HG03095 (cell line): ENCODE data around the gene ZFY.

ENCODE experiments used
- ATAC-seq: cut with Tn5 transposase; IDR thresholded peaks from one replicate; pipeline ENCODE4 v1.9.1; 2021; ENCODE audit warnings: moderate library complexity; ENCODE audit not compliant: unreplicated experiment

The ZFY gene

GRCh38 chrY:2934861-2935715 is at the start of gene ZFY:
ZFY (plus strand) TSS chrY:2935381; CDS start chrY:2953937, 18,556 bp downstream.
- no peak for ATAC-seq

DNA sequence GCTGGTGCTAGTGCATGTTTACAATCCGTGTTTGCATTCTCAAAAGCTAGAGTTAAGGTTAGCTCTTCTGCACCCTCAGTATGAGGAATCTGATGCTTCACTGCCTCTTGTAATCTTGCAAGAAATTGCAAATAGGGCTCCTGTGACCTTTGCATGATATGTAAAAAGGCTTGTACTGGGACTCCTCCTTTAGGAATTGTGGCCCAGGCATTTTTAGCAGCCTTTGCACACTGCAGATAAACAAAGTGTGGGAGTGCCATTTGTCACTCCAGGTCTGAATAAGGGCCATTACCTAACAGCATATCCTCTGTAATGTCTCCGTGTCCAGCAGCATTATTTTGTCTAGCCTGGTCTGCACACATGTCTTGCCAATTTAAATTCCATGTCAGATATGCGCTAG is 49.3 kb upstream of the ZFY start:
- no peak for ATAC-seq

- ATAC-seq: no peak
Measured at GRCh38 chrY:2887386-2887785, 47.8 kb upstream of the ZFY start.

GRCh38 chrY:2887955-2888354 is 47.2 kb upstream of the ZFY start:
- no peak for ATAC-seq

- no peak for ATAC-seq
Measured at GRCh38 chrY:2893471-2893870, 41.7 kb upstream of the ZFY start.

DNA sequence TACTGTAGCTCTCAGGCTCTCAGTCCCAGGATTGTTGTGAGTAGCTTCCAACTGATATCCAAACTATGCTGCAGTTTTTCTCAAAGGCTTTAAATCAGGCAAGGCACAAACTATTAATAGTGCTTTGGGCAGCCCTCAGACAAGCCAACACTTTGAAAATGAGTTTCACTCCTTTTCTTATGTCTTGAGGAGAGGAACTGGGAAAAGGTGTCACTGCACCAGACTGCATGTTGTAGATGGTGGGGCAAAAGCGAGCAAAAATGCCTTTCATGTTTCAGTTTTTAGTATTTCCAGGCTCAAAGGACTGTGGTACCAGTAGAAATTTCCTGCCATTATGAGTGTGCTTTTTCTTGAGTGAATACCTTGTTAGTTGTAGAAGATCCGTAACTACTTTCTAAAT is 39.1 kb upstream of the ZFY start:
- ATAC-seq: no peak

DNA sequence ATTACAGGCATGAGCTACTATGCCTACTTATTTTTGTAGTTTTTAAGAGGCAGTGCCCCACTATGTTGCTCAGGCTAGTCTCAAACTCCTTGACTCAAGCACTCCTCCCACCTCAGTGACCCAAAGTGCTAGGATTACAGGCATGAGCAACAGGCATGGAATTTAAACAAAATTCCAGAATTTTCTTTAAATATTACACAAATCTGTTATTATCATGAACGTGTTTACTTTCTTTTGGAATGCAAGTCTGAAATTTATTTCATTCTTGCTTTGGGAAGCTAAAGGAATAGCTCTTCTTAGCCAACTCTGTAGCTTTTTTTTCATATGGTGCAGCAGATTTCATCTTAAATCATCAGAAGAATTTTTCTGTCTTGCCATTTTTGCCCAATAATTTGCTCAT is 27.8 kb upstream of the ZFY start:
- ATAC-seq: no peak

- no peak for ATAC-seq
Measured at GRCh38 chrY:2913066-2913815, 21.9 kb upstream of the ZFY start.

DNA sequence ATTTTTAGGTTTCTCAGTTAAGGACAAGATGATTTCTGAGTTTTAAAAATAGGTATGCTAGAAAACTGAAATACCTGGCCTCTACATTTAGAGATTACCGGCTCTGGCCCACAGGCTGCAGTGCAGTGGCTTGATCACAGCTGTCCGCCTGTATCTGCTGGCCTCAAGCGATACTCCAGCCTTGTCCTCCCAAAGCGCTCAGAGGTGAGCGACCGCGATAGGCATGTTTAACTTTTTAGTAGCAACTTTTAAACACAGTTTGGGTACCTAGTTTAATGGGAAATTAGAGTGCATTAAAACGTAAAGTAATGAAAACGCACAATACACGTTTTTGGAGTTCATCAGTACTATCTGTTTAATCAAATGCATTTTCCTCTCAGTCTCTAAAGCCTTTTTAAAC is 1.1 kb upstream of the ZFY start:
- no peak for ATAC-seq

DNA sequence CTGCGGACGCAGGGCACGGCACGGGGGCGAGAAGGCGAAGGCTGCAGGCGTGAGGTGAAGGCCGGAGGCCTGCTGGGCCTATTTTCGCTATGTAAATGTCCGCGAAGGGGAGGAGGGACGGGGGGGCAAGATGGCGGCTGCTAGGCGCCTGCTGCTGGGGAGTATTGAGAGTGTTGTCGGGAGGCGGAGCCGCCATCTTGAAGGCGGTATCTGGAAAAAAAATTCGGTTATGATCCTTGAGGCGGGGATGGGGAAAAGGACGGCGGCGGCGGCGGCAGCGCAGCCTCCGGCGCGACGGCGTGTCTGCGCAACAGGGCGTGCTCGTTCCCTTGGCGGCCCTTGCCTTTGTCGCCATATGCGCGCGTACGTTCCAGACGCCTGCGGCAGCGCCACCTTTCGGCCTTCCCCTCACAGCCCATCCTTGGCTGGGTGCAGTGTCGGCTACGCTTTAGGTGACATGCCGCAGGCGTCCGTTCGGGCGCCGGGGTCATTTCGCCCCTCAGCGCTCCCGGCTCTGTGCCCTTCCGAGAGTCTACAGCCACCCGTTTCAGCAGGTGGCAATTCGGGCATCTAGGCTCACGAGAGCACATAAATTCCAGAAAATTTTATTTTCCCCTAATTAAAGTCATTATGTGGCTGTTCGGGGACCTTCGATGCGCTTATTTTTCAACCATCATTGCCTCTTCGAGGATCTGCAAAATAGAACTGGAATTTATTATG is 695 bp downstream of the ZFY start:
- ATAC-seq: no peak

DNA sequence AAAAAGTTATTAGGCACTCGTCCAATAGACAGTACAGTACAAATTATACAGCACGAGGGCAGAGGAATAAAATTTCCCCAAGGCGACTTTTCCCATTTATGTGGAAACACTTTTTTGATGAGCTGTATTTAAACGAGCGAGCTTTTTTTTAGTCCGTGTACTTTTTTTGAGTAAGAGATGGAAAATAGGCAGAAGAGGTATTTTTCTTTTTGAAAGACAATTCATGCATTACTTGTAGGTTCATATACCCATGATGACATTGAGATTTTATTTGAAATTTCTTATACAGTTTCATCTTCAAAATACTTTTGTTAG is 1.2 kb downstream of the ZFY start:
- ATAC-seq: no peak

- ATAC-seq: no peak
Measured at GRCh38 chrY:2937149-2937548, 2.0 kb downstream of the ZFY start.

- ATAC-seq: no peak
Measured at GRCh38 chrY:2949590-2950252, 14.5 kb downstream of the ZFY start.

GRCh38 chrY:2950655-2951054 is 15.5 kb downstream of the ZFY start:
- no peak for ATAC-seq

- no peak for ATAC-seq
Measured at GRCh38 chrY:2952912-2953311, 17.7 kb downstream of the ZFY start.

DNA sequence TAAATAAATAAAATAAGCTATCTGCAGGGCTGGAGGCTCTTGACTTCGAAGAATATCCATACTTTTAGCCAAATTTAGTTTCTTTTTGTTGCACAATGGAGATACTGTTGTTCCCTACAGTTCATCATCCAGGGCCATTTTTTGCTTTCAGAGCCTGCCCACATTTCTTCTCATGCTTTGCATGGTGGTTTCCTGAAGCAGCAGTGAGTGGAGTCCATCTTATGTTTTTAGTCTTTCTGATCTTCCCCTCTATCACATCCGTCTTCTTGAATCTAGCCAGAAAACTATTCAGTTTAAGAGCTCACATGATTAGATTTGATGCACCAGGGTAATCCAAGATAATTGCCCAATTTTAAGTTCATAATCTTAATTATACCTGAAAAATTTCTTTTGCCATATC is 19.6 kb downstream of the ZFY start:
- no peak for ATAC-seq

- ATAC-seq: no peak
Measured at GRCh38 chrY:2955561-2955960, 20.4 kb downstream of the ZFY start.

GRCh38 chrY:2962061-2962460 is 26.9 kb downstream of the ZFY start:
- no peak for ATAC-seq

GRCh38 chrY:2964814-2965213 is 29.6 kb downstream of the ZFY start:
- no peak for ATAC-seq

DNA sequence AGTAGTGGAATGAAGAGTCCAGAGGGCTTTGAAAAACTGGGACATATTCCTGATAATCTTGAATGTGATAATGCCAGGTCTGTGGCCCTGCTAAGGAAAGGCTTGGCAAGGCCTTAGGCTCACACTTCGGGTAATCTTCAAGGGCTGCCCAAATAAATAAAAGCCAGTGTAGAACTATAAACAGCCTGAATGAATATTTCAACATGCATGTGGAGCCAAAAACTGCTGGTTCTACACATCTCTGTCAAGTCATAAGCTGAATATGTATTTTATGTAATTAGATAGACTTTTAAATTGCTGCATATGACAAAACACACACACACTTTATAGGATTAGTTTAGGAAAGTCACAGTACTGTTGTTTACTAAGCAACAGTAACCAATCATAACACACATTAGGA is 30.4 kb downstream of the ZFY start:
- no peak for ATAC-seq

DNA sequence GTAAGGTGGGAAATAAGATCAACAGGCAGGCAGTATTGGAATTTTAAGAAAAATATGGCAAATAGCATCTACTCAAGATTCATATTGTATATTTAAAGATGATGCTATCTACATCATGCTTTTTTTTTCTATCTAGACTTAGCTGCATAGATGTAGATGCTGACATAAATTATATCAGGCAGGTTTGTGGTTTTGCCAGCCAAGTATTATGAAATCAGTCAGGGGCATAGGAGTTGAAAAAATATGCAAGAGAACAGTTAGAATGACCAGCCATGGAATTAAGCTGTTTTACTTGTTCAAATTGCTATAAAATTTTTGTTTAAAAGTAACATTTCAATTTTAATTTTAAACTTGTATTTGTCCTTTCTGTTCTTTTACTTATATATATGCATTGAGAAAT is 34.4 kb downstream of the ZFY start:
- ATAC-seq: no peak
